Fibroblast of upper back skin (primary cell): Measurements from ENCODE around the gene APLP2.
"Not testable (repeated sequence)": the region's sequence is repeated elsewhere in the genome, so short reads cannot be mapped to it uniquely, and the experiment has no call there.

Experiments used
- DNase-seq: peaks from one replicate; pipeline ENCODE4 v3.0.0-alpha.2; 2013

APLP2 gene

GRCh38 chr11:130151196-130151595, 81.5 kb downstream of the APLP2 start:
- no peak for DNase-seq

- DNase-seq: peak; percentile 33
Measured at GRCh38 chr11:130156108-130157022, 86.7 kb downstream of the APLP2 start.

- DNase-seq: no peak
Measured at GRCh38 chr11:130157101-130157500, 87.4 kb downstream of the APLP2 start.

GRCh38 chr11:130157840-130158239, 88.1 kb downstream of the APLP2 start:
- no peak for DNase-seq

- no peak for DNase-seq
Measured at GRCh38 chr11:130159139-130159538, 89.4 kb downstream of the APLP2 start.

GRCh38 chr11:130159657-130160497, 90.2 kb downstream of the APLP2 start, which contains the start of gene ST14:
Gene ST14 (plus strand): TSS chr11:130159782. CDS start chr11:130159980, 198 bp downstream.
- no peak for DNase-seq

- no peak for DNase-seq
Measured at GRCh38 chr11:130160498-130161155, 90.9 kb downstream of the APLP2 start.

GRCh38 chr11:130161441-130162145, 91.9 kb downstream of the APLP2 start:
- no peak for DNase-seq

- peak; percentile 19 for DNase-seq
Measured at GRCh38 chr11:130162733-130163132, 93.0 kb downstream of the APLP2 start.

- DNase-seq: no peak
Measured at GRCh38 chr11:130163346-130164220, 93.9 kb downstream of the APLP2 start.

- DNase-seq: no peak
Measured at GRCh38 chr11:130164221-130164570, 94.5 kb downstream of the APLP2 start.

- no peak for DNase-seq
Measured at GRCh38 chr11:130165601-130166456, 96.1 kb downstream of the APLP2 start.

- peak; percentile 89 for DNase-seq
Measured at GRCh38 chr11:130166457-130166784, 96.7 kb downstream of the APLP2 start.

GRCh38 chr11:130167146-130167545, 97.5 kb downstream of the APLP2 start:
- DNase-seq: no peak

GRCh38 chr11:130168105-130168504, 98.4 kb downstream of the APLP2 start:
- DNase-seq: peak; percentile 47

- no peak for DNase-seq
Measured at GRCh38 chr11:130170345-130170744, 100.7 kb downstream of the APLP2 start.

GRCh38 chr11:130171534-130171933, 101.8 kb downstream of the APLP2 start:
- DNase-seq: no peak

- DNase-seq: not testable (repeated sequence)
Measured at GRCh38 chr11:130172001-130172400, 102.3 kb downstream of the APLP2 start.

- DNase-seq: no peak
Measured at GRCh38 chr11:130174642-130175041, 104.9 kb downstream of the APLP2 start.

GRCh38 chr11:130175898-130176297, 106.2 kb downstream of the APLP2 start:
- DNase-seq: no peak

GRCh38 chr11:130177782-130178181, 108.1 kb downstream of the APLP2 start:
- no peak for DNase-seq
